Endodermal cell (in vitro differentiated cells): Measurements from ENCODE around the gene SKAP1. TPM values are rescaled to one million over a fixed set of nuclear protein-coding genes. Genes with fewer than 3 reads are reported as not detected.
"Not testable (repeated sequence)": the region's sequence is repeated elsewhere in the genome, so short reads cannot be mapped to it uniquely, and the experiment has no call there.

ENCODE experiments used
- DNase-seq: peaks from one replicate; pipeline ENCODE4 v3.0.0-alpha.2; 2017
- H3K27ac ChIP-seq: 2 replicates; pipeline ENCODE4 v1.5.1; 2013; ENCODE audit warnings: mild to moderate bottlenecking, low read depth, low read length, moderate library complexity
- H3K27me3 ChIP-seq: 2 replicates; pipeline ENCODE4 v1.6.1; 2013; ENCODE audit warnings: mild to moderate bottlenecking, low read length, moderate library complexity; ENCODE audit not compliant: insufficient read depth, control insufficient read depth, poor library complexity, severe bottlenecking
- H3K36me3 ChIP-seq: 2 replicates; pipeline ENCODE4 v1.7.0; 2013; ENCODE audit warnings: mild to moderate bottlenecking, low read length, moderate library complexity; ENCODE audit not compliant: control insufficient read depth, insufficient read depth
- H3K4me1 ChIP-seq: one replicate; pipeline ENCODE4 v1.7.0; 2013; ENCODE audit warnings: low read length; ENCODE audit not compliant: control insufficient read depth, insufficient read depth
- H3K4me3 ChIP-seq: 2 replicates; pipeline ENCODE4 v1.5.1; 2013; ENCODE audit warnings: mild to moderate bottlenecking, low read length, moderate library complexity
- H3K9ac ChIP-seq: 2 replicates; pipeline ENCODE4 v1.6.1; 2013; ENCODE audit warnings: mild to moderate bottlenecking, low read length, moderate library complexity; ENCODE audit not compliant: poor library complexity, severe bottlenecking; ENCODE audit errors: extremely low read depth
- H3K9me3 ChIP-seq: 2 replicates; pipeline ENCODE4 v1.6.1; 2013; ENCODE audit warnings: mild to moderate bottlenecking, low read length, moderate library complexity; ENCODE audit not compliant: control insufficient read depth
- H3K27ac Mint-ChIP-seq: 2 replicates; pipeline ENCODE4 v1.8.0; 2020; ENCODE audit warnings: mixed read lengths
- H3K27me3 Mint-ChIP-seq: 2 replicates; pipeline ENCODE4 v1.8.0; 2021; ENCODE audit warnings: mild to moderate bottlenecking, mixed read lengths; ENCODE audit not compliant: insufficient read depth
- H3K36me3 Mint-ChIP-seq: 2 replicates; pipeline ENCODE4 v1.8.0; 2020; ENCODE audit warnings: low read depth, mixed read lengths
- H3K4me1 Mint-ChIP-seq: 2 replicates; pipeline ENCODE4 v1.8.0; 2020; ENCODE audit warnings: mixed read lengths
- H3K4me3 Mint-ChIP-seq: 2 replicates; pipeline ENCODE4 v1.8.0; 2020; ENCODE audit warnings: mild to moderate bottlenecking, moderate library complexity, mixed read lengths
- H3K9me3 Mint-ChIP-seq: 2 replicates; pipeline ENCODE4 v1.8.0; 2020; ENCODE audit warnings: mild to moderate bottlenecking, mixed read lengths
- CTCF ChIP-seq: fragments of 200-600 bp; sonication (generic); conservative IDR thresholded peaks from 2 replicates; pipeline ENCODE4 v1.5.0; 2021; ENCODE audit warnings: antibody characterized with exemption, mild to moderate bottlenecking
- WGBS, 2 experiments: methylation state at CpG; one replicate each; pipeline versions ENCODE4 v1.1.5 to v1.1.7; 2013; ENCODE audit warnings: missing lambda C conversion rate in 2 of 2, mixed read lengths in 1 of 2; ENCODE audit not compliant: insufficient coverage in 1 of 2, insufficient read length in 1 of 2; 5-methylcytosine and 5-hydroxymethylcytosine counted together
- total RNA-seq, 2 donors: library from RNA; stranded (reverse); fragmentation: NEBNext Ultra II Directional in 1 of 2; extraction: Animal tissue kit (Norgen Biotek cat#: 25700) in 1 of 2; gene quantifications; 2 replicates in 1 of 2; 3 replicates in 1 of 2; pipeline ENCODE4 v1.2.1, GENCODE V29; 2021

SKAP1 gene
- total RNA-seq, 2 donors from 2014 or later = 0.31 to 0.53 TPM

- H3K9me3 Mint-ChIP-seq = no peaks in the 10 kb centered on the region
- H3K27me3 Mint-ChIP-seq = peaks cover 11% of the 10 kb centered on the region
- H3K4me3 Mint-ChIP-seq = no peak overlapping the region
- H3K27ac Mint-ChIP-seq = no peak overlapping the region
- DNase-seq = peak; percentile 92
- no peak overlapping the region for H3K27ac ChIP-seq
- peak; percentile 97 for TF ChIP-seq CTCF
- H3K4me1 ChIP-seq = no peaks in the 10 kb centered on the region
- no peaks in the 10 kb centered on the region for H3K9me3 ChIP-seq
- H3K36me3 Mint-ChIP-seq = no peaks in the 10 kb centered on the region
- H3K36me3 ChIP-seq = no peaks in the 10 kb centered on the region
- peaks cover 12% of the 10 kb centered on the region for H3K27me3 ChIP-seq
- no peaks in the 10 kb centered on the region for H3K4me1 Mint-ChIP-seq
- no peak overlapping the region for H3K4me3 ChIP-seq
- WGBS, 2 experiments = no CpG with 5 or more reads among the region's 1 CpG
- no peak overlapping the region for H3K9ac ChIP-seq
Observed at GRCh38 chr17:48374650-48375230, 55.3 kb downstream of the SKAP1 start.

GRCh38 chr17:48373883-48374282 lies 56.1 kb downstream of the SKAP1 start:
- Mint-ChIP-seq H3K4me1 (no peaks in the 10 kb centered on the region), H3K4me3 (no peak overlapping the region), H3K36me3 (no peaks in the 10 kb centered on the region), H3K9me3 (no peaks in the 10 kb centered on the region), H3K27me3 (peaks cover 12% of the 10 kb centered on the region), H3K27ac (no peak overlapping the region)
- H3K4me3 ChIP-seq = no peak overlapping the region
- TF ChIP-seq CTCF = no peak
- H3K9me3 ChIP-seq = no peaks in the 10 kb centered on the region
- peaks cover 18% of the 10 kb centered on the region for H3K27me3 ChIP-seq
- no peaks in the 10 kb centered on the region for H3K36me3 ChIP-seq
- H3K27ac ChIP-seq = no peak overlapping the region
- no peak overlapping the region for H3K9ac ChIP-seq
- no peaks in the 10 kb centered on the region for H3K4me1 ChIP-seq
- DNase-seq = no peak
- 73 to 90% methylated on average over 3 of the region's 3 CpGs for WGBS, 2 experiments

GRCh38 chr17:48373130-48373830 lies 56.7 kb downstream of the SKAP1 start:
- H3K9me3 Mint-ChIP-seq = no peaks in the 10 kb centered on the region
- Histone ChIP-seq H3K27ac (no peak overlapping the region), H3K4me1 (no peaks in the 10 kb centered on the region), H3K4me3 (no peak overlapping the region), H3K27me3 (peaks cover 23% of the 10 kb centered on the region), H3K9me3 (no peaks in the 10 kb centered on the region), H3K9ac (no peak overlapping the region), H3K36me3 (no peaks in the 10 kb centered on the region)
- no peak for DNase-seq
- no peak for TF ChIP-seq CTCF
- no peaks in the 10 kb centered on the region for H3K36me3 Mint-ChIP-seq
- H3K4me1 Mint-ChIP-seq = no peaks in the 10 kb centered on the region
- peaks cover 17% of the 10 kb centered on the region for H3K27me3 Mint-ChIP-seq
- no peak overlapping the region for H3K4me3 Mint-ChIP-seq
- 89% methylated on average over 1 of the region's 2 CpGs; no CpG with 5 or more reads in 1 of the 2 experiments for WGBS, 2 experiments
- no peak overlapping the region for H3K27ac Mint-ChIP-seq

GRCh38 chr17:48368967-48369366 lies 61.0 kb downstream of the SKAP1 start:
- peaks cover 44% of the 10 kb centered on the region for H3K27me3 Mint-ChIP-seq
- H3K27ac Mint-ChIP-seq, H3K4me3 Mint-ChIP-seq, H3K9ac ChIP-seq, DNase-seq, H3K36me3 ChIP-seq, H3K4me1 ChIP-seq, H3K9me3 Mint-ChIP-seq, H3K27ac ChIP-seq, H3K36me3 Mint-ChIP-seq, H3K9me3 ChIP-seq, H3K4me3 ChIP-seq, H3K4me1 Mint-ChIP-seq: not testable (repeated sequence)
- 94 to 95% methylated on average over 3 to 4 of the region's 6 CpGs for WGBS, 2 experiments
- H3K27me3 ChIP-seq = peaks cover 34% of the 10 kb centered on the region
